Central memory CD4-positive, alpha-beta T cell (primary cell): Measurements from ENCODE around the gene CABLES1.
A peak's percentile ranks its signal among the peaks of the same experiment; 100 is the strongest.

Experiments
- DNase-seq: peaks from one replicate; pipeline ENCODE4 v3.0.0; 2022

Gene CABLES1

DNA sequence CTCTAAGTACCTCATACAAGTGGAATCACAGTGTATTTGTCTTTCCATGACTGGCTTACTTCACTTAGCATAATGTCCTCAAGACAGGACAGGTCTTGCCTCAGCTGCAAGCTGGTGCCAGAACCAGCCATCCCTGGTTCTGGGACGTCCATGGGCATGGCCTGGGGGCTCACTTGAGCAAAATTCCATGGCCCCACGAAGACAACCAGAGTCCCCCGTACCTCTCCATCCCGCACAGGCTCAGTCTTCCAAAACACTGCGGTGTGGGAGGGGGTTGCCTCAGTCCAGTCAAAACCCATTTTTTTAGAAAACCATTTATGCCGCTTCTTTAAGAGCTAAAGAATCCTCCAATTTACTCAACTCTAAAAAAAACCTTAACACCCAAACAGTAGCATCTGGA lies 21.7 kb upstream of the CABLES1 start:
- no peak for DNase-seq

DNA sequence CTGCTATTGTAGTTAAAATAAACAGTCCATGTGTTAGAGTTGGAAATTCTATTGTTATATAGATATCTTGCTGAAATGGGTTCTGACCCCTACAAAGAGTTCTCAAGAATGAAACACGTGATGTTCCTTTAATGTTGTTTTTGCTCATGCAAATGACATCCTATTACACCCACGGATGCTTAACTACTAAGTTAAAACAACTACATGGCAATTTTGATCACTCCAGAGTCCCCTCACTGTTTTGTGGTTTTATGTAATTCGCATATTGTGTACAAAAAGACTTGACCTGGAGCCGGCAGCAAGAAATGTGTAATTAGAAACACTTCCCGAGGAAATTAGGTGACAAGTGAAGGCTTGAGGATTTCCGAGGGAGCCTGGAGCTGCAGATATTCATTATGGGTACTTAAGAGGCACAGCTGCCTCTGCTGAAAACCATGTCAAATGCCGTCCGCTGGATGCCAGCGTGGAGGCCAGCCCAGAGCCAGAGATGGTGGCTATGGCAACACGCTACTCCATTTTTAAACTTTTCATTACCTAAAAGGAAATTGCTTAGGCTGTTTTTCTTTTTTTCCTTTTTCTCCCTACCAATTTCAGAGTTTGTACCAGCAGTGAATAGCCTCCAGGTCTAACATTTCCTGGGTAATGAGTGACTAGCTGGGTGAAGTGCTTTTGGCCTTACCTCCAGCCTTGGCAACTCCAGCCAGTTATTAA lies 21.0 kb upstream of the CABLES1 start:
- DNase-seq: no peak

DNA sequence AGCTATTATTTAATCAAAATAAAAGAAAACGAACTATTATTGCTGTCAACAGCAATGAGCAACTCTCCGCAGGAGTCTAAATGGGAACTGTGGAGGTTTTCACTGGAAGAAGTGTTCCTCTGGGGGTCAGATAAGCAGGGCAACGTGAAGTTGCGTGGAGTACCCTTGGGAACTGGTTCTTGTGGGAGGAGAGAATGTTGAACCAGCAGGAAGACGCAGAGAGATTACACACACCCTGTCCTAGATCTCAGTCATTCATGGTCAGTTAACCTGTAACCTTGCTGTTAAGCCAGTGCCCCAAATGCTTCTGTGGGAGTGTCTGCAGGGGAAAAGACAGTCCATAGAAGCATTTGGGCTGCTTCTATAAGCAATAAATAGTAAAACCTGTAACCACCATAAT lies 20.4 kb upstream of the CABLES1 start:
- DNase-seq: no peak

DNA sequence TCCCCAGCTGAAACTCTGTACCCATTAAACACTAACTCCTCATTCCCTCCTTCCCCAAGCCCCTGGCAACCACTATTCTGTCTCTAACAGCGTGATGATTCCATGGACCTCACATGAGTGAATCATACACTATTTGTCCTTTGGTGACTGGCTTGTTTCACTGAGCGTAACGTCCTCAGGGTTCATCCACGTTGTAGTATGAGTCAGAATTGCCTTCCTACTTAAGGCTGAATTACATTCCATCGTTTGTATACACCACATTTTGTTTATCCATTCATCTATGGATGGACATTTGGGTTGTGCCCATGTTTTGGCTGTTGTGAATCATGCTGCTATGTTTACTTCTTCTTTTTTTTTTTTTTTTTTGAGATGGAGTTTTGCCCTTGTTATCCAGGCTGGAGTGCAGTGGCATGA lies 19.6 kb upstream of the CABLES1 start:
- no peak for DNase-seq

DNA sequence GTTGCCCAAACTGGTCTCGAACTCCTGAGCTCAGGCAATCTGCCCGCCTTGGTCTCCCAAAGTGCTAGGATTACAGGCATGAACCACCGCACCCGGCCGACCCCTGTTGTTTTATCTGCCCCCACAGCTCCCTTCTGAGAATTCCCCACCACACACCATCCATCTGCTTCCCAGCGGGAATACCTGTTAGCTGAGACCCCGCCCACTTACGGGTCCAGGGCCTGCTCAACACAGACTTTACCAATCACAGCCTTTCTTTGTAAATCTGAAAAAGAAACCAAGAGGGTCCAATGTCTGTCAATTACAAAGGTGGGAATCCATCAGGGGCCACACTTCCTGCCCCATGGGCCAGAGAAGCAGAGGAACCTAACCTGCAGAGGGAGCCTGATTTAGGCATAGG lies 14.2 kb upstream of the CABLES1 start:
- no peak for DNase-seq

DNA sequence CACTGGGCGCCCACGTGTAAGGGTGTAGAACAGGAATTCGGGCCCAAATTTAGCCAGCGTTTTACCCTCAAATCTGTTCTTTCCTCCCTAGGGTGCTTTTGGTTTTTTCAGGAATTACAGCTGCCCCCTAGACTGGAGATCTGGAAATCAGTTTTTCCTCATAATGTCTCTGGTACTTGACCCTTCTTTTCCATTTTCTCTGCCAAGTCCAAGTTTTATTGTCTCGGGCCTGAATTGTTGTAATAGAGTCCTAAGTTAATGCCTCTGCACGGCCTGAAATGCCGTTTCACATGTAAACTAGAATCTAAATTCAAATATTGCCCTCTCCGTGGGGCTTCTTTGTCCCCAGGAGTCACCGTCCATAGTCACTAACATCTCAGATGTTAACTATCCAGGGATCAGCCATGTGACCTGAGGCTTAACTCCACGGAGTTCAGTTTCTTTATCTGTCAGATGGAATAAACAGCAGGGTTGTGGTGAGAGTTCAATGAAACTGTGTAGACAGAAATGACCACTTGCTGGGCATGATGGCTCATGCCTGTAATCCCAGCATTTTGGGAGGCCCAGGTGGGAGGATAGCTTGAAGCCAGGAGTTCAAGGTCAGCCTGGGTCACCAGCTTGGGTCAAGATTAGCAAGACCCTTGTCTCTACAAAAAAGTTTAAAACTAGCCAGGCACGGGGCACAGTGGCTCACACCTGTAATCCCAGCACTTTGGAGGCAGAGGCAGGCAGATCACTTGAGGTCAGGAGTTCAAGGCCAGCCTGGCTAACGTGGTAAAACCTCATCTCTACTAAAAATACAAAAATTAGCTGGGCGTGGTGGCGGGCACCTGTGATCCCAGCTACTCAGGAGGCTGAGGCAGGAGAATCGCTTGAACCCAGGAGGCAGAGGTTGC lies 12.7 kb upstream of the CABLES1 start:
- DNase-seq: no peak

DNA sequence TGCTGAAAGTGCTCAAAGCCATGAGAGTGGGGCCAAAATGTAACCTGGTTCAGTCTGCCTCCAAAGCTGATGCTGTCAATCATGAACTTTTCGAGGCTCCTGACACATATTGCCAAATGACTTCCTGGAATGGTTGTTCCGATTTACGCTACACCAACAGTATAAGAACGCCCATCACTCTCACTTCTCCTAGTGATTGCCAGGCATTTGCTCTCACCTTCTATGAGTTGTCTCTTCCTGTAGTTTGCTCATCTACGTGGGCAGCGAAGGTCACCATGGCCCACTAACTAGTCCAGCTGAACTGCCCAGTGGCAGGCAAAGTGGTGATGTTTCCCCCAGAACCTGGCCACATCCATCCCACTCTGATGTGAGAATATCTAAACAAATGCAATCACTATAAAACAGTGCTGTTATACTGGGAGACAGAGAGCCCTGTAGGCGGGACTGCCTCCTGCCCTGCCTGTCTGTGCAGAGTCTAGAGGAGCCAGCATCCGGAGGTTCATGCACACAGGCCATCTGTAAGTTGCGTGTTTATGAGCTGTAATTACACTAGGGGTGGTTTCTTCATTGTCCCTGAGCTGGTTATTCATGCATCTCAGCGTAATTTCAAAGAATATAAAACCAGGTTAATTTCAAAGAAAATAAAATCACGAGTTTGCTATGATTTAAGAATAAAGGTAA lies 8.8 kb upstream of the CABLES1 start:
- DNase-seq: no peak

DNA sequence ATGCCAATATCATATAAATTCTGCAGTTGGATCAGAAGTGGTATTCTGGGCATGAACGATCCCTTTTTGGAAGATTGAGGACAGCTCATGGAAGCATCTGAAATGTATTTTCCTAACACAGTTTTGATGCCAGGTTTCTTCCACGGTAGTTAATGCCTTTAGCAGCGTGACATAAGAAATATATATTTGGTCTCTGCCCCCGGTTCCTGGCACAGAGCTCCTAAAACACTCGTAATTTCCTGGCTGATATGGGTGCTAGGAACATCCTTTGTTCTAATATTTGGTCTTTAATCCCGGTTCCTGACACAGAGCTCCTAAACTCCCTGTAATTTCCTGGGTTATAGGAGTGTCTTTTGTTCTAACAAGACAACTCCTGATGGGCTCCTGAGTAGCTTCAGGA lies 8.2 kb upstream of the CABLES1 start:
- DNase-seq: no peak

DNA sequence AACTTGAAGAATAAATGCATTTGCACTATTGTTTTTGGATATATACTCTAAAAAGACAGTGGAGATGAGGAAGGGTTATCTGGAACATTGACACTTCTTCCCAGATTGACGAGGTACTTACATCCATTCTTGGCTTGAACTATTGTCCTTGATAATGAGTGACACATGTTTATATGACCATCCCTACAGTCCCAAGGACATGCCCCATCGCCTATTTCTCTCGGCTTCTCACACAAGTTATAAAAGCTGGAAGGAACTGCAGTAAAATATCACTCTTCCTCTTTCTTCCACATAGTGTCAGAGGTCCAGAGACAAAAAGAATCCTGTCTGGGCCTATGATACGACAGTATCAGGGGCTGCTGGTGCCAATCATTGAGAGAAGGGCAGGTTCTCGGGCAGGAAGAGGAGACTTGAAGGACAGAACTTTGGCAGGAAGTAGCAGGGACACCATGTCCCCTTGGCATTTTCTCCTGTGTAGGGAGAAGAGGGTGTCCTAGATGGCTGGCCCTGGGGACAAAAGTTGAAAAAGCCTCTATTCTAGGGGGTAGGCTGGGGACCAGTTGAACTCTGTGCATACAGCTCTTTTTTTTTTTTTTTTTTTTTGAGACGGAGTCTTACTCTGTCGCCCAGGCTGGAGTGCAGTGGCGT lies 5.8 kb upstream of the CABLES1 start:
- no peak for DNase-seq

DNA sequence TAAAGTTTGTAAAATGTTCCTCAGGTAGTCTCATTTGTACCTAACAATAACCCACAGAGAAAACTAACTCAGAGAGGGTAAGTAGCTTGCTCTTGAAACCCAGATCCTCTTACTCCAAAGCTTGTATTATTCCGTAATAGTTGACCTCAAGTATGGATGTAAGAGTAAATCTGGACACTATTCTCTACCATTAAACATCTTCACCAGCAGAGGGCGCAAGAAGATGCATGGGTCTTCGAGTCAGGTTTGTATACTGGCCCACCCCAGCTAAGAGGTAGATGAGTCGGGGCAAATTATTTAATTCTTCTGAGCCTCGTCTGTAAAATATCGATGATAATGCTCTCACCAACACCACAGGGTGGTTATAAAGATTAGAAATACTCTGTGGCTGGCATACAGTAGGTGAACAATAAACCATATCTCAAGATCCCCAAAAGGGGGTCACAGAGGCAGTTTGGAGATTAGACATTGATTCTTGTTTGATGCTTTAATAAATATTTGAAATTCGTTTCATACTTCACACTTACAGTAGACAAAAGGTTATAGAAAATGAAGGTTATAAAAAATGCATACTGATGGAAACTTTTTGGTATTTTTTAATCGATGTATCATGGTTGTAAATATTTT lies 3.5 kb upstream of the CABLES1 start:
- DNase-seq: peak; percentile 49

DNA sequence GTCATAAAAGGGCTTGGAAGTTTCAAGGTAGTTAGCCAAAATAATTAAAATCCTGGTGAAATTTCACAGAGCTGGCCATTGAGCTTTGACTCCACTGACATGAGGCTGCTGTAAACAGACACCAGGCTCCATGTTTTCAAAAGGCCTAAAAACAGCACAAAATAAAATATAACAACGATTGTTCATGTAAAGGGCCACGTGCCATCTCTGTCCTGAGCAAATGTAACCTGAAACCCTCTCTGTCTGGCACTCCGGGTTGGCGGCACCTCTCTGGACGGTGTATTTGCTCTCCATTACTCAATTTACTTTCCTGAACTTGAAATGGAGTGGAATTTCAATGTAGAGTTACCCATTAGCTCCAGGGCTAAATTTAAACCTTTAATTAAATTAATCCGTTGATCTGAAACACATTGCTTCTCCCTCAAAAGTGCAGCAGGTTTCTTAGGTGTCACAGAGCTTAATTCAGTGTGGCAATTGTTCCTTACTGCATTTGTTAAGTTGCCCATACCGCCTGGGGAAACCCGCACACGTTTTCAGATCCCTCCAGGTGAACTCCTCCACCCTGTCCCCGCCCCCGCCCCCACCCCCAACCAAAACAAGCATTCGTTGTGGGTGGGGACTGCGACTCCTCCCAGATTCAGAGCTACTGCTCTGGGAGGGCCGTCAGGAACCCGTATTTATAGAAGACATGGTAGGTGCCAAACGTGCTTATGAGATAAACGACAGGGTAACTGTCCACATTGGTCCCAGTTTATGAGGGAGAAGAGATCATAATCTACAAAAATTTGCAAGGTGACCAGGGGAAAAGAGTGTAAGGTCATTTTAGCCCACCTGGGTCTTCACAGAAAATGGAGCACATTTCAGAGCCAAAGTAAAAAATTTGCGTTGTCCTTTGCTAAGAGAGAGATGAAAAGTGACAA lies 1.2 kb upstream of the CABLES1 start:
- no peak for DNase-seq

DNA sequence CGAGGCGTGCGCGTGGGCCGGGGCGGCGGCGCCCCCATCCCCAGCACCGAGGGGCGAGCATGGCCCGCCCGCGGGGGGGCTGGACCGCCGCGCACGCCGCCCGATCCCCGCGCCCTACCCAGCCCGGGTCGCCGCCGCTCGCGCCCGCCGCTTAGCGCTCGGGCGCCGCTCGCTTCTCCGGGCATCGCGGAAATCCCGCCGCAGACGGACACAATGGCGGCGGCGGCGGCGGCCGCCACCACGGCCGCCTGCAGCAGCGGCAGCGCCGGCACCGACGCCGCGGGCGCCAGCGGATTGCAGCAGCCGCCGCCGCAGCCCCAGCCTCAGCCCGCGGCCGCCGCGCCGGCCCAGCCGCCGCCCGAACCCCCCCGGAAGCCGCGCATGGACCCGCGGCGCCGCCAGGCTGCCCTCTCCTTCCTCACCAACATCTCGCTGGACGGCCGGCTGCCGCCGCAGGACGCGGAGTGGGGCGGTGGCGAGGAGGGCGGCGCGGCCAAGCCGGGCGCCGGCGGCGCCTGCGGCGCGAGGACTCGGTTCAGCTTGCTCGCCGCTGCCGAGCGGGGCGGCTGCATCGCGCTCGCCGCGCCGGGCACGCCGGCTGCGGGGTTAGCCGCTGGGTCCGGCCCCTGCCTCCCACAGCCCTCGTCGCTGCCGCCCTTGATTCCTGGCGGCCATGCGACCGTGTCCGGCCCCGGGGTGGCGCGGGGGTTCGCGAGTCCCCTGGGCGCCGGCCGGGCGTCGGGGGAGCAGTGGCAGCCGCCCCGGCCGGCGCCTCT lies 453 bp downstream of the CABLES1 start:
- no peak for DNase-seq

DNA sequence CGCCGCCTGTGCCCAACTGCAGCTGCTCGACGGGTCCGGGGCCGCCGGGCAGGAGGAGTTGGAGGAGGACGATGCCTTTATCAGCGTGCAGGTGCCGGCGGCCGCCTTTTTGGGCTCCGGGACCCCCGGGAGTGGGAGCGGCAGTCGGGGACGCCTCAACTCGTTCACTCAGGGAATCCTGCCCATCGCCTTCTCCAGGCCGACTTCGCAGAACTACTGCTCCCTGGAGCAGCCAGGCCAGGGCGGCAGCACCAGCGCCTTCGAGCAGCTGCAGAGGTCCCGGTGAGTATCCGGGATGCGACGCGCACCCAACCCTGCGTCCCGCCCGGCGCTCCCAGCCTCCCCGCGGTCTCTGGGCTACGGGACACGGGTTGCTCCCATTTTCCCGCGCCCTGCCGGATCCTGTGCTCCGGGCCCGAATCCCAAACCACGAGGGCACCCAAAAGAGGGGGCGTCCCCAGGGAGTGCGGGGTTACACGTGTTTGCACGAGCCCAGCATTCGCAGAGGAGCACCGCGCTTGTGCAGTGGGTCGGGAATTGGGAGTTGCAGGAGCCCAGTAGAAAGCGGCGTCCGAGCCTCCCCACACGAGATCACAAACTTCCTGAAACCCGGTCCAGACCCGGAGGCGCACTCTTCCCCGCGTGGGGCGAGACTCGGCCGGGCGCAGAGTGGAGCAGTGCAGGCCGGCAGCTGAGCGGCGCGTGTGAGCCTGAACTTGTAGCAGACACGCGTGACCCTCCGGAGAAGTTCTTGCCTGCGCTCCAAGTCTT lies 1.2 kb downstream of the CABLES1 start:
- no peak for DNase-seq

DNA sequence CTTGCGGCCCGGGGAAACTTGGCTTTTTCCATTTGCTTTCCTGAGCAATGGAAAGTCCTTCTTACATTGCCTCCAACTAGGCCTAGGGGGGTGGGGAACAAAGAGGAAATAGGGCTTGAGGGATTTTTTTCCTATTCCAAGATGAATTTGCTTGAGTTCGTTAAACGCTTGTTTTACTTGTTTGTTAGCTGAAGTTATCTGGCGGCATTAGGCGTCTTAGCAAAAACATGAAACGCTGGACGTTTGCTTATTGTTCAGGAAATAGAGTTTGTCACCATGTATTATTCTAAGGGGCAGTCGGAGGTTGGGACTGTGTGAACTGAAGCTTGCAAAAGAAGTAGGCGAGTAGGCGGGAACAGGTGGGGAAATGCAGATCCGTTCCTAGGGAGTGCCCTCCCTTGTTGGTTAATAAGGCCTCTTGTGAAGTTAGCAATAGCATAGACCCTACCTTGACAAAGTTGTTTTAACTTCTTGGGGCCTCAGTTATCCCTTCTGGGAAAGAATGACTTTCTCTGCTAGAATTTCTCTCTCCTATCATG lies 1.9 kb downstream of the CABLES1 start:
- DNase-seq: no peak

DNA sequence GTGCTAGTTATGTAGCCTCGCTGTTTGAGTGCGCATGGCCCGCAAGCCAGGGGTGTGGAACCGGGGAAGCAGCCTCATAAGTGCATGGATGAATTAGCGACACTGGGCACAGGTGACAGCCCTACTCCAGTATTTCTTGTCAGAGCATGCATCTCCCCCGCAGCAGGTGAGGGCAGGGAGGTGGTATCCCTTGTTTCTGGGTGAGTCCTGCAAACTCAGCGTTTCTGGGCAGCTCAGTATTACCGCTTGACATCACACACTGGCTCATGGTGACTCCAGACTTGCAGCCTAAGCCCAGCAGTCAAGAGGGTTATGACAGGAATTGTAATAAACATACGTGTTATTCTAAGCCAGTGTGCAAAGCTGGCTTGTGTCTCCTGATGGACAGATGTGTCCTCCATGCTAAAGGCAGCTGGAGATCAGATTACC lies 2.5 kb downstream of the CABLES1 start:
- DNase-seq: no peak

DNA sequence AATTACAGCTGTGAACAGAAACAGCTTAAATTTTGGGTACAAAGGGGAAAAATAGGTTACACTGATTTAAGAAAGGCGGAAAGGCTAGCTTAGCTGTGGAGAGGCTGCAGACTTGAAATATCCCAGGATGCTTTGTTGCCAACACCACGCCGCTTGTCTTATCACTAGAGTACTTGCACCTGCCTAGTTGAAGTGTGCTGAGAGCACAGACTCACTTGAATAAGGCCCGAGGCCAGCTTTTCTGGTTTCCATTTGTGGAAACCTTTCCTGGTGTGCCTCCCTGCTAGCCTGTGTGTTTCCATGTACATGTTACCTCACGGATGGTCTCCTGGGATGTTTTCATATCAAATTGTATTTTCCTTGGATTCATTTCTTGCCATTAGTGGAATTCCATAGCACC lies 3.2 kb downstream of the CABLES1 start:
- no peak for DNase-seq

DNA sequence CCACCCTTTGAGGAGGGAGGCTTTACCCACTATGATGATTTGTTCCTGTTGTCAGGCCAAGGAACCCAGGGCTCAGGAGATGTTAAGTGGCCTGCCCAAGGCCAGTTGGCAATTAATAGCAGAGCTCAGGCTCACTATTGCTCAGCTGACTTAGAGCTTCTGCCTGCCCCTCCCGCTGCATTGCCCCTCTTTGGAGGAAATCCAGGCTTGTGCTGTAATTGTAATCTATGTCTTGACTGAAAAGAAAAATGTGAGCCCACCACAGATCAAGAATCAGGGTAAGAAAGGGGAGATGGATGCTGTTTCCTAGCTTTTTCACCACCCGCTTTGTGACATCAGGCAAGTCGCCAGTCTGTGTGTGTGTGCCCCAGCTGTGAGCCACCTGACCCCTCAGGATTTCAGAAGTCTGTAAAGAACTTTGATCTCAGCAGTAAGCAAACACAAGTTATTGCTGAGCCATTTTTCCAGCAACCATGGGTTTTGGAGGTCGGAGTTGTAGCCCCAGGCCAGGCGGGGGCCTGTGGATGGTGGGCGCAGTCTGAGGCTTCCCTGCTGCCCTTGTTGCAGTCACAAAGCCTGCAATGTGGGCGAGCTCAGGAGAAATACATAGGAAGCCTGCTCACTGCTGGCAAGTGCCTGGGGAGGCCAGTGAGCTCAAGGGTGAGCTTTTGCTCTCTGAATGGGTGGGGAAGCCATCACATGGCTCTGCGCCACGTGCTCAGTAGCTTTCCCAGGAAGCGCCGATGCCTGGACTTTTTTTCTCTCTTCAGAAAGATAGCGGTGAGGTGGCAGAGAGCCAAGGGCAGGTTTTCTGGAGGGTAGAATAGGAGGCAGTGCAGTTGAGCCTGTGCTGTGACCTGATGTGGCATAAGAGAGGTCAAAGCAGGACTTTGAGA lies 6.1 kb downstream of the CABLES1 start:
- DNase-seq: no peak

DNA sequence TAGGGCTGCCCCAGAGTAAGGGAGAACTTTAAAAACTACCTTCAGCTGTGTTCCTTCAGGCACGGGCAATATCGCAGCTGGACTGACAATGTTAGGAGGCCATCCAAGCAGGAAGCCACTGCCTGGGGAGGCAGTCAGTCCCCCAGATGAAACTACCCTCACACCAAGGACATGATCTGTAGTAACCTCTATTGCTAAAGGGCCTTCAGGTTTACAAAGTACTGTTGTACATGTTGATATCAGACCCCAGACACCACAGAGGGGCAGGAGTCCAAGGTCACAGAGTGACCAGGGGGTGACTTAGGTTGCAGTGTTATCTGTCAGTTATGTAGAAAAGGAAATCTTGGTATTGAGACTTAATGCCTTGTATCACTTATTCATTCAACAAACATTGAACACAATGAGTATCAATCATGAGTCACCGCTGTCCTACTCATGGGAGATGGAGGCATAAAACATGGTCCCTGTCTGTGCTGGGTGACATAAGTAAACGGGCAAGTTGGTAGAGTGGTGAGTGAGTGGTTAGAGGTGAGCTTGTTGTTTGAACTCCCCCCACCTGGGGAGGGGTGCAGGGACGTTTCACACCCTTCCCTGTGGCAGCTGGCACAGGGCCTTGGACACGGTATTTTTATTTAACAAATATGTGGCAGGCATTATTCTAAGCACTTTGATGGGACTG lies 7.1 kb downstream of the CABLES1 start:
- no peak for DNase-seq
